Mucosa of descending colon (tissue), 3 donors: ENCODE data around the gene PCK1. TPM values are rescaled to one million over a fixed set of nuclear protein-coding genes. Genes with fewer than 3 reads are reported as not detected.

Source experiments
- ATAC-seq: fragments of 200-7000 bp; cut with Tn5 transposase; one replicate; pipeline ENCODE4 v1.9.1; 2020; ENCODE audit warnings: mild to moderate bottlenecking, moderate library complexity
- DNase-seq, 3 donors: peaks; one replicate each; pipeline ENCODE4 v3.0.0-alpha.2; 2020
- H3K36me3 ChIP-seq: fragments of 200-600 bp; one replicate; pipeline ENCODE4 v1.8.0; 2021; ENCODE audit warnings: low read depth, mild to moderate bottlenecking
- H3K4me1 ChIP-seq: fragments of 200-600 bp; one replicate; pipeline ENCODE4 v1.8.0; 2021; ENCODE audit warnings: low read depth, mild to moderate bottlenecking
- H3K4me3 ChIP-seq: fragments of 200-600 bp; one replicate; pipeline ENCODE4 v1.8.0; 2021; ENCODE audit warnings: mild to moderate bottlenecking
- H3K9me3 ChIP-seq: fragments of 200-600 bp; one replicate; pipeline ENCODE4 v1.8.0; 2021; ENCODE audit warnings: mild to moderate bottlenecking
- CTCF ChIP-seq: fragments of 200-600 bp; IDR thresholded peaks from one replicate; pipeline ENCODE4 v1.8.0; 2022; ENCODE audit warnings: antibody characterized with exemption, mild to moderate bottlenecking
- intact Hi-C, 2 donors: fragments of 100-400 bp; cut with DNase I in 1 of 2; cut with micrococcal nuclease in 1 of 2; formaldehyde crosslinking; loops; one replicate each; pipeline versions ENCODE4 v1.11.0 to v1.11.1; 2022; cut with DNase I, micrococcal nuclease
- total RNA-seq, 3 donors: library from RNA; stranded (reverse); fragmentation: NEBNext Ultra II Directional in 2 of 3; extraction: Animal tissue kit (Norgen Biotek cat#: 25700) in 2 of 3; gene quantifications; one replicate each; pipeline versions ENCODE4 v1.2.1 to v1.2.4, GENCODE V29; 2021 to 2023
- donor health status: DM: no; HTN: no; CAD: no; lungs with moderate emphysema.
- donor health status: DM: no; HTN: no; CAD: no.
- donor health status: DM: no; HTN: yes; CAD: no.

Gene PCK1
- total RNA-seq, 3 donors from 2014 or later = 134 to 467 (median 136) TPM

DNA sequence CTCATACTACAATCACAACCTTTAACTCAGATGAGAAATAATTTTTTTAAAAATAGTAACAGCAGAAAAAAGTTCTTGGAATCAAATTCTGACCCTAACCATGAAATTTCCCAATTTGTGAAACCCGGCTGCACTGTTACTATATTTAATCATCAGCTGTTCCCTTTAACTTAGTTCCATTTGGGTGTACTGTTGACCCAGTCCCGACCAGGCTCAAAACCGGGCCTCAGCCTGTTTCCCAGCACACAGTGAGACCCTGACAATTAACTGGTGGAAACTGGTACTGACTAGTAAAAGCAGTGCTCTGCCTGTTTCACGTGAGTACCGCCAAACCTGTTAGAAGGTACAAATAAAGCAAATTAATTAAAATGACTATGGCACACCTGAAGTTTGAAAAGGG, 43.0 kb upstream of the PCK1 start:
- intact Hi-C loops = loop anchor here in 1 of 2 donors (10.0 kb wide), 1 partner anchor 697 kb away; no protein-coding TSS in a partner anchor
- no peak for ATAC-seq
- H3K4me3 ChIP-seq = no peak overlapping the region

GRCh38 chr20:57522380-57523140, 38.4 kb upstream of the PCK1 start:
- no peak for TF ChIP-seq CTCF
- no peaks in the 10 kb centered on the region for H3K4me1 ChIP-seq
- peak; percentile 75 for ATAC-seq

More for the DNA sequence above, 43.0 kb upstream of the PCK1 start:
- Histone ChIP-seq H3K9me3 (no peaks in the 10 kb centered on the region), H3K4me1 (peaks cover 5% of the 10 kb centered on the region), H3K36me3 (no peaks in the 10 kb centered on the region)
- no peak for TF ChIP-seq CTCF
- no peak for DNase-seq

GRCh38 chr20:57523782-57524181, 37.1 kb upstream of the PCK1 start:
- H3K36me3 ChIP-seq = no peaks in the 10 kb centered on the region
- intact Hi-C loops = no loop called here
- no peak for TF ChIP-seq CTCF
- no peak overlapping the region for H3K4me3 ChIP-seq
- ATAC-seq = no peak
- no peak for DNase-seq
- H3K4me1 ChIP-seq = no peaks in the 10 kb centered on the region
- no peaks in the 10 kb centered on the region for H3K9me3 ChIP-seq

More at GRCh38 chr20:57522380-57523140, 38.4 kb upstream of the PCK1 start:
- no peaks in the 10 kb centered on the region for H3K36me3 ChIP-seq
- no peak for DNase-seq
- H3K9me3 ChIP-seq = no peaks in the 10 kb centered on the region
- intact Hi-C loops = no loop called here
- no peak overlapping the region for H3K4me3 ChIP-seq

DNA sequence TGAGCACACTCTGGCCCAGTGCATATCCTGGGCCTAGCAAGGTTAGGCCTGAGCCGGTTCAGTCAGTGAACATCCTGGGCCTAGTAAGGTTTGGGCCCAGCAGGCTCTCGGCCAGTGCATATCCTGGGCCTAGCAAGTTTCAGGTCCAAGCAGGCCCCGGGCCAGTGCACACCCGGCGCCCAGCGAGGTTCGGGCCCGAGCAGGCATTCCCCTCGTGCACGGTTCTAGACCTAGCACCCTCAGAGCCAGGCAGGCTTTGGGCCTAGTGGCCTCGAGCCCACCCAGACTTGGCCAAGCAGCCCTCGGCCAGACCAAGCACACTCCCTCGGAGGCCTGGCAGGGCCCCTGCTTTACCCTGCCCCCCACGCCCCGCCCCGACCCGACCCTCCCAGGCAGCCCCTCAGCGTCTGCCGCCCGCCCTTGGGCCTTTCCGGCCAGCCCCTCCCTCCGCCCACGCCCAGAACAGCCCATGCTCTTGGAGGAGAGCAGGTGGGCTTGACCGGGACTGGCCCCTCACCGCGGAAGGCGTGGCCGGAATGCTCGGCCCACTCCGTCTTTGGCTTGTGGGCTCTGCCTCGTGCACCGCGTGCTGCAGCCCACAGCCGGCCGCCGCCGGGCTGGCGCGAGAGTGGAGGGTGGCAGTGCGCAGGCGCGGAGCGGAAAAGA, 36.3 kb upstream of the PCK1 start, which contains the start of gene CTCFL:
CTCFL (minus strand) TSS at position 630 of the 666 bp plus-strand sequence. CDS start 935 bp downstream, outside the sequence.
- Histone ChIP-seq H3K4me1 (peaks cover 2% of the 10 kb centered on the region), H3K36me3 (no peaks in the 10 kb centered on the region), H3K9me3 (no peaks in the 10 kb centered on the region), H3K4me3 (no peak within 1 kb of the TSS)
- DNase-seq (no peak), ATAC-seq (no peak)
- intact Hi-C loops = no loop called here
- no peak for TF ChIP-seq CTCF

DNA sequence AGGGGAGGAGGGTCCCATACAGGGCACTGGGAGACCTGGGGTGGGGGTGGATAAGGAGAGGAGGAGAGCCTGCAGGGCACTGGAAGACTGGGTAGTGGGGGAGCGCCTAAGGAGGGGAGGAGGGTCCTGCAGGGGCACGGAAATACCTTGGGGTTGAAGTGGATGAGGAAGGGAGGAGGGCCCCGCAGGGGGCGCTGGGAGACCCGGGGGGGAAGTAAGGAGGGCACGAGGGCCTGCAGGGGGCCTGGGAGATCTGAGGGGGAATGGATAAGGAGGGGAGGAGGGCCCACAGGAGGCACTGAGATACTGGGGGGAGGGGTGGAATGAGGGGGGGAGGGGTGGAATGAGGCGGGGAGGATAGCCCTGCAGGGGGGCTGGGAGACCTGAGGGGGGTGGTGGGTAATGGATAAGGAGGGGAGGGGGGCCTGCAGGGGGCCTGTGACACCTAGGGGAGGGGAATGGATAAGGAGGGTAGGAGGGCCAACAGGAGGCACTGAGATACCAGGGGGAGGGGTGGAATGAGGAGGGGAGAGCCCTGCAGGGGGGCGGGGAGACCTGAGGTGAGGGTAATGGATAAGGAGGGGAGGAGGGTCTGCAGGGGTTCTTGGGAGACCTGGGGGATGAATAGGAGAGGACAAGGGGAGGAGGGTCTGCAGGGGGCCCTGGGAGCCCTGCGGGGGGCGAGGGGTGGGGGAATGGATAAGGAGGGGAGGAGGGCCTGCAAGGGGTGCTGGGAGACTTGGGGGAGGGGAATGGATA, 35.4 kb upstream of the PCK1 start:
- H3K4me3 ChIP-seq = no peak overlapping the region
- DNase-seq (no peak), ATAC-seq (no peak)
- H3K9me3 ChIP-seq = no peaks in the 10 kb centered on the region
- no peak for TF ChIP-seq CTCF
- H3K36me3 ChIP-seq = no peaks in the 10 kb centered on the region
- intact Hi-C loops = no loop called here
- peaks cover 11% of the 10 kb centered on the region for H3K4me1 ChIP-seq
